Measurements from ENCODE around the gene CHD3.

Gene CHD3

DNA sequence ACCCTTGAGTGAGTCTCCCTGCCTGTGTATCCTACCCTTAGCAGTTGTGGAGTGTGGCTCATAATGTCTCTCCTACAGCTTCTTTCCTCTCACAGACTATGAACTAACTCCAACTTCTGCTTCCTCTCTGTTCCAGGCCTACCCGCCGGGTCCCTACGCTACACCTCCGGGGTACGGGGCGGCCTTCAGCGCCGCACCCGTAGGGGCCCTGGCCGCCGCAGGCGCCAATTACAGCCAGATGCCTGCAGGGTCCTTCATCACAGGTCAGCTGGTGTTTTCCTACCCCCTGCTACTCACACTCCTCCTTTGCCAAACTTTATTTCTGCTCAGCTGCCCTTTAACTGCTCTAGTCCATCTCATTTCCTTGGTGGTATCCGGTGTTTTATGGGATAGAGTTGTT is 22.1 kb downstream of the CHD3 start:
- H3K4me1 ChIP-seq, result peaks cover 37 to 52% (median 42%) of the 10 kb centered on the region in 10 experiments
- H3K9ac ChIP-seq, result peak overlapping the region in 8 of 11 experiments; percentile 14 to 64 (median 58); a peak in 7 of 22 replicates
- TF ChIP-seq Cebpa-rat (IDR thresholded peaks at IDR 0.05), result no peak
- H4K20me1 ChIP-seq, result peaks cover 0 to 69% (median 40%) of the 10 kb centered on the region in 11 experiments; a peak in 14 of 22 replicates
- H3K4me3 ChIP-seq, result no peak overlapping the region
- peak overlapping the region in 1 of 11 experiments; percentile 68; a peak in 1 of 22 replicates for H3K27ac ChIP-seq
- H3K9me3 ChIP-seq (replicated peaks in 1 of 11), result no peaks in the 10 kb centered on the region
- peaks cover 67 to 81% (median 74%) of the 10 kb centered on the region in 11 experiments for H3K36me3 ChIP-seq
- H3K27me3 ChIP-seq, result no peaks in the 10 kb centered on the region
- peak overlapping the region in 1 of 11 experiments; percentile 55; a peak in 1 of 22 replicates for H3K4me2 ChIP-seq

DNA sequence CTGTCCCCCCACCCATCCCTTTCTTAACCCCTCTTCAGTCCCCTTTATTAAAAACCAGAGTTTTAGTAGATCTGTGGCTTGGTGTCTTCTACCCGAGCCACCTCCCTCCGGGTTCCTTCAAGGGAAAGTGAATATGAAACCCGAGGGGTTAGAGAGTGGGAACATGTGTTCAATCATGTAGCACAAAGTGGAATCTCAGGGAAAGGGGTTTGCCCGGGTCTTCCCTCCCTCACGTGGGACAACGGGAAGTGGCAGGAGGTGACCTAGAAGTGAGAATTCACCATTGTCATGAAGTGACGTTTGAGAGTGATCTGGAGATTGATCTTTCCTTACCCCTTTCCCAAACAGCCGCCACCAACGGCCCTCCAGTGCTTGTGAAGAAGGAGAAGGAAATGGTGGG is 22.5 kb downstream of the CHD3 start:
- H3K36me3 ChIP-seq, result peaks cover 63 to 77% (median 70%) of the 10 kb centered on the region in 11 experiments
- peak overlapping the region in 6 of 11 experiments; percentile 17 to 68 (median 52); a peak in 9 of 22 replicates for H3K27ac ChIP-seq
- peaks cover 0 to 1% (median 0%) of the 10 kb centered on the region in 11 experiments; a peak in 2 of 22 replicates for H3K9me3 ChIP-seq (replicated peaks in 1 of 11)
- H3K4me2 ChIP-seq, result peak overlapping the region in 4 of 11 experiments; percentile 37 to 55 (median 46); a peak in 7 of 22 replicates
- peaks cover 0 to 65% (median 36%) of the 10 kb centered on the region in 11 experiments; a peak in 14 of 22 replicates for H4K20me1 ChIP-seq
- peak overlapping the region; percentile 16 to 64 (median 57); a peak in 16 of 22 replicates for H3K9ac ChIP-seq
- TF ChIP-seq Cebpa-rat (IDR thresholded peaks at IDR 0.05), result no peak
- peaks cover 39 to 55% (median 43%) of the 10 kb centered on the region in 10 experiments for H3K4me1 ChIP-seq
- no peaks in the 10 kb centered on the region for H3K27me3 ChIP-seq
- no peak overlapping the region for H3K4me3 ChIP-seq

DNA sequence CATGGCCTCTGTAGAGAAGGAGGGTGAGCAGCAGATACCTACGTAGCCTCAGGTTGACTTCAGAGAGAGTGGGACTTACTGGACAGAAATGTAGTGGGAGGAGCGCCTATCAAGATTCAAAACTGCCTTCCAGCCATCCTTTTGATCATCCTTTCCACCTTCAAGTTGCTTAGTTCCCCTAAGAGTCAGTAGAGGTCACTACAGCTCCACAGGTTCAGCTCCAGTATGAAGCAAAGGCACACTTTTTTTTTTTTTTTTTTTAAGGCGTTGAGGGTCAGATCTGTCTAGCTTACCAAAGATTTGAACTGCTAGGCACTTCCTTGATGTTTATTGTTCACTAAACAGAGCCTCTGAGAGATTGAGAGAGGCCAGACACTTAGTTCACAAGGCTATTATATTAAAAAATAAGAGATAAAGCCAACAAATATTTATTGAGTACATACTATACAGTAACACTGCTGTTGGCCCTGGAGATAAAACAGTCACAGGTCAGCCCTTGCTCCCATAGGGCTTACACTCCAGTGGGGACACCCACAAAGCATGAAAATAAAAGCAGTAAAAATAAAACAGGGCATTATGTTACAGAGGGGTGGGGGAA is 24.4 kb downstream of the CHD3 start:
- peak overlapping the region in 6 of 11 experiments; percentile 39 to 64 (median 56); a peak in 9 of 22 replicates for H3K9ac ChIP-seq
- peaks cover 0 to 46% (median 25%) of the 10 kb centered on the region in 11 experiments; a peak in 13 of 22 replicates for H4K20me1 ChIP-seq
- peaks cover 47 to 64% (median 52%) of the 10 kb centered on the region in 10 experiments for H3K4me1 ChIP-seq
- peak overlapping the region in 5 of 11 experiments; percentile 12 to 55 (median 34); a peak in 5 of 22 replicates for H3K4me2 ChIP-seq
- H3K36me3 ChIP-seq, result peaks cover 44 to 58% (median 51%) of the 10 kb centered on the region in 11 experiments
- no peak for TF ChIP-seq Cebpa-rat (IDR thresholded peaks at IDR 0.05)
- peak overlapping the region in 9 of 11 experiments; percentile 10 to 68 (median 50); a peak in 11 of 22 replicates for H3K27ac ChIP-seq
- peaks cover 0 to 6% (median 0%) of the 10 kb centered on the region in 11 experiments; a peak in 4 of 22 replicates for H3K9me3 ChIP-seq (replicated peaks in 1 of 11)
- no peaks in the 10 kb centered on the region for H3K27me3 ChIP-seq
- no peak overlapping the region for H3K4me3 ChIP-seq

DNA sequence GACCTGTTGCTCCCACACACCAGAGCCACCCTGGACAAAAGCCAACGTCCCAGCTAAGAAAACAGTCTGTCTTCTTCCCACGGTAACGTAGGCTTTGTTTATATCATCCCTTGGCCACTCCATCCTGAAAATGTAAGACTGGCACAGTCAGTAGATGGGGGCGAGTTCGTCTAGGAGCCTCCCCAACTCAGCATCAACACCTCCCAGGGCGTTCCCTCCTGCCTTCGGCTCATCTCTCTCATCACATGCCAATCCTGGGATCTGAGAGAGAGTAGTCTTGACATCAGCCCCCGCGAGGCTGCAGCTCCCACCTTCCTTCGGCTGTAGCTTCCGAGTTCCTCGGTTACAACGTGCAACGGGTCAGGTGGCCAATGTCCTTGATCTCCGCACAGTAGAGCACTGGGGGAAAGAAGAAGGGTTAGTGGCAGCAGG is 26.6 kb downstream of the CHD3 start:
- peaks cover 0 to 6% (median 0%) of the 10 kb centered on the region in 11 experiments; a peak in 4 of 22 replicates for H3K9me3 ChIP-seq (replicated peaks in 1 of 11)
- H3K36me3 ChIP-seq, result peaks cover 22 to 37% (median 29%) of the 10 kb centered on the region in 11 experiments
- peak overlapping the region; percentile 61 to 80 (median 75) for H3K9ac ChIP-seq
- H4K20me1 ChIP-seq, result peaks cover 0 to 25% (median 19%) of the 10 kb centered on the region in 11 experiments; a peak in 11 of 22 replicates
- TF ChIP-seq Cebpa-rat (IDR thresholded peaks at IDR 0.05), result no peak
- peak overlapping the region; percentile 58 to 72 (median 64) for H3K4me3 ChIP-seq
- H3K4me1 ChIP-seq, result peaks cover 49 to 67% (median 56%) of the 10 kb centered on the region in 10 experiments
- no peaks in the 10 kb centered on the region for H3K27me3 ChIP-seq
- H3K4me2 ChIP-seq, result peak overlapping the region; percentile 85 to 99 (median 93)
- peak overlapping the region; percentile 55 to 85 (median 80); a peak in 21 of 22 replicates for H3K27ac ChIP-seq

DNA sequence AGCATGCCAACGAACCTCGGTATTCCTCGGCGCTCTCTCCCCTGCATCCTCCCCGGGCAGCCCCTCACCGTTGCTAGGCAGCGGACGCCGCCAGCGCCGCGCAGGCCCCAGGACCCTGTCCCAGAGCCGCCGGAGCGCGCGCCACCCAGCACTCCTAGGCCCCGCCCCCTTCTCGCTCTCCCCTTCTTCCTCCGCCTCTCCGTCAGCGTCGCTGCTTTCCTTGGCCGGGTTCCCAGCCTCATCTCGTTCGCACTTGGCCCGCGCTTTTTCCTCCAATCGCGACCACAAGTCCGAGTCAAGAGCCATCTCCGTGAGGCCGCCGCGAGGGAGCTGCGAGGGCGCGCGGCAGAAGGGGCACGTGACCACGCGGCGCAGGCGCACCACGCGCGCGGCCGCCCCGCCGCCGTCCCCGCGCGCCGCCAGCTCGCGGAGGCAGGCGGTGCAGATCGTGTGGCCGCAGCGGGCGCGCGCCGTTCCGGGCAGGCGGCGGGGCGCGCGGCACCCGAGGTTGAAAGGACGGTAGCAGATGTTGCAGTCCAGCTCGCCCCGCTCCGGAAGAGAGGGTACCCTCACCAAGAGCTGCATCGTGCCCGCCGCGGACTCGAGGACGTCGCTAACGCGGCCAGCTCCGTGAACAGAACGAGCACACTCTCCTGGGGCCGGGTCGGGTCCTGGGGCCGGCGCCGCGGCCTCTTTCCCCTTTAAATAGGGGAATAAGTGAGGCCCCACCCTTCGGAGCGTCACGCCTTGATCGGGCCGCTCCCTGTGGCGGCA is 27.2 kb downstream of the CHD3 start, which contains the start of gene RNF227:
Gene RNF227 (minus strand): TSS at position 679 of the 774 bp plus-strand sequence. CDS start 94 bp downstream, at position 585.
- Histone ChIP-seq H3K27ac (peak within 1 kb of the TSS; percentile 55 to 85 (median 80); a peak in 21 of 22 replicates), H3K27me3 (no peaks in the 10 kb centered on the region), H3K4me2 (peak within 1 kb of the TSS; percentile 85 to 99 (median 93)), H3K36me3 (peaks cover 16 to 31% (median 23%) of the 10 kb centered on the region in 11 experiments), H3K4me1 (peaks cover 49 to 73% (median 60%) of the 10 kb centered on the region in 10 experiments), H3K9ac (peak within 1 kb of the TSS; percentile 61 to 80 (median 75)), H3K9me3 (replicated peaks in 1 of 11) (peaks cover 0 to 6% (median 0%) of the 10 kb centered on the region in 11 experiments; a peak in 4 of 22 replicates), H4K20me1 (peaks cover 0 to 19% (median 13%) of the 10 kb centered on the region in 11 experiments; a peak in 11 of 22 replicates), H3K4me3 (peak within 1 kb of the TSS; percentile 58 to 72 (median 64))
- no peak for TF ChIP-seq Cebpa-rat (IDR thresholded peaks at IDR 0.05)

DNA sequence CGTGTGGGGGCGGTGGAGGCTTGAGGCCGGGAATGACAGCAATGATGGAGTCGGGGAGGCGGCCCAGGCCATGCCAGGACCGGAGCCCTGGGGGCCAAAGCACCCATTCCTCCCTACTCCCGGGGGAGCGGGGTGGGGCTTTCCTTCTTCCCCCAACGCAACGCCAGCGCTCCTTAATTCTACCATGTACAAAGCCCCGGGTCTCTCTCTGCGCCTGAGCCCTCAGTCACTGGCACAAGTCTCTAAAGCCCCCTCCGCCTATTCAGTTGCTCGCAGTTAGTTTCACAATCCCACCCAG is 27.7 kb downstream of the CHD3 start:
- H3K27ac ChIP-seq, result peak overlapping the region; percentile 55 to 85 (median 80); a peak in 21 of 22 replicates
- peaks cover 0 to 6% (median 0%) of the 10 kb centered on the region in 11 experiments; a peak in 4 of 22 replicates for H3K9me3 ChIP-seq (replicated peaks in 1 of 11)
- peak overlapping the region; percentile 61 to 80 (median 75); a peak in 21 of 22 replicates for H3K9ac ChIP-seq
- H3K4me2 ChIP-seq, result peak overlapping the region; percentile 85 to 99 (median 93)
- H3K27me3 ChIP-seq, result no peaks in the 10 kb centered on the region
- H3K4me1 ChIP-seq, result peaks cover 45 to 74% (median 59%) of the 10 kb centered on the region in 10 experiments
- peaks cover 0 to 14% (median 10%) of the 10 kb centered on the region in 11 experiments; a peak in 11 of 22 replicates for H4K20me1 ChIP-seq
- peaks cover 11 to 25% (median 17%) of the 10 kb centered on the region in 11 experiments for H3K36me3 ChIP-seq
- TF ChIP-seq Cebpa-rat (IDR thresholded peaks at IDR 0.05), result no peak
- H3K4me3 ChIP-seq, result peak overlapping the region; percentile 58 to 72 (median 64)

DNA sequence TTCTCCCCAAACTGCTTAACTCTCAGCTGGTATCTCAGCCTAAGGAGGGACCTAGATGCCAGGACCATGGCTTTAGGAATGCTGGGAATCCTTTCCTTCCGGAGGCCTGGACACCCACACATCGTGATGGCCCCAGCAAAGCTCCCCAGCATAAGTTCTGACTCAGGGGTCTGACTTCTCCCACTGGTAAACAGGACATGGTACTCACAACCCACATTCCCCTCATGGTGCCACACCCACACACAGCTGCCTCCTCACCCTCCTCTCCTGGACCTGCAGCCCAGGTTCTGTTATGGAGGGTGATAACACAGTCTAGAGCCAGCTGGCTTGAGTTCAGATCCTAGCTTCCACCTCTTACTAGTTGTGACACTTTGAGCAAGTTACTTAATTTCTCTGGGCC is 28.2 kb downstream of the CHD3 start:
- H3K27ac ChIP-seq, result peak overlapping the region in 4 of 11 experiments; percentile 78 to 84 (median 80); a peak in 7 of 22 replicates
- H4K20me1 ChIP-seq, result peaks cover 0 to 9% (median 6%) of the 10 kb centered on the region in 11 experiments; a peak in 10 of 22 replicates
- H3K9ac ChIP-seq, result peak overlapping the region in 5 of 11 experiments; percentile 71 to 80 (median 75); a peak in 5 of 22 replicates
- no peak overlapping the region for H3K4me3 ChIP-seq
- H3K4me1 ChIP-seq, result peaks cover 40 to 69% (median 54%) of the 10 kb centered on the region in 10 experiments
- peaks cover 6 to 20% (median 13%) of the 10 kb centered on the region in 11 experiments for H3K36me3 ChIP-seq
- no peak for TF ChIP-seq Cebpa-rat (IDR thresholded peaks at IDR 0.05)
- no peaks in the 10 kb centered on the region for H3K27me3 ChIP-seq
- peak overlapping the region; percentile 85 to 99 (median 93) for H3K4me2 ChIP-seq
- H3K9me3 ChIP-seq (replicated peaks in 1 of 11), result peaks cover 0 to 6% (median 0%) of the 10 kb centered on the region in 11 experiments; a peak in 4 of 22 replicates

DNA sequence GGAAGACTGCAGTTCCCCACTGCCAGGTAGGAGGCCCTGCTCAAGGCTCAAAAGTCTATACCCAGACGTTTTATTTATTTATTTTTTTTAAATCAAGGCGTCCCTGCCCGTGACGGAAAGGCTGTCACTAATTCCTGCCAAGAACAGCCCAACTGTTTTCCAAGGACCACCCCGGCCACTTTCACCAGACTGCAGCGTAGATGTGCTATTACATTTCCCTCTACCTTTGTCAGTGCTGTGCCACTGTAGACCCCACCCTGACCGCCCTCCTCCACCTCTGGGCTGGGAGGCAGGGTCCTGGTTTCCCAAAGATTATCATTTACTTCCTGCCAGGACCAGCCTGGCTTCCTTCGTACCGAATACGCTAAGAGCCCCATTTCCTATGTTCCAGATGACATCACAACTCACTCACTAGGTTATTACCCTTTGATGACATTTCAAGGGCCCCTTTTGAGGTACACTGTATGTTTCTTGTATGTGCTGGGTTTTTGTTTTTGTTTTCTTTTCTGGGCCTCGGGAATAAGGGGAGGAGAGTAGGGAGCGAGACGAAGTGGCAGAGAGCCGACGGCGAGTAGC is 33.8 kb downstream of the CHD3 start:
- Histone ChIP-seq H3K4me1 (peaks cover 19 to 47% (median 41%) of the 10 kb centered on the region in 10 experiments), H3K9ac (peak overlapping the region; percentile 51 to 77 (median 68)), H3K27ac (peak overlapping the region; percentile 48 to 76 (median 61); a peak in 20 of 22 replicates), H3K4me3 (peak overlapping the region; percentile 43 to 65 (median 52); a peak in 18 of 20 replicates), H4K20me1 (no peaks in the 10 kb centered on the region), H3K4me2 (peak overlapping the region; percentile 81 to 98 (median 95)), H3K9me3 (replicated peaks in 1 of 11) (no peaks in the 10 kb centered on the region), H3K27me3 (no peaks in the 10 kb centered on the region), H3K36me3 (no peaks in the 10 kb centered on the region; a peak in 2 of 22 replicates)
- TF ChIP-seq Cebpa-rat (IDR thresholded peaks at IDR 0.05), result no peak
